Measurements from ENCODE around the gene SLC25A21.

SLC25A21 gene

GRCh38 chr14:36658123-36659009 is 514.0 kb downstream of the SLC25A21 start:
- no peak for DNase-seq

- DNase-seq: no peak
Measured at GRCh38 chr14:36657399-36658122, 514.8 kb downstream of the SLC25A21 start.

- DNase-seq: no peak
Measured at GRCh38 chr14:36656687-36657398, 515.6 kb downstream of the SLC25A21 start.

- DNase-seq: no peak
Measured at GRCh38 chr14:36655963-36656686, 516.3 kb downstream of the SLC25A21 start.

GRCh38 chr14:36655571-36655962 is 516.8 kb downstream of the SLC25A21 start:
- DNase-seq: no peak

- no peak for DNase-seq
Measured at GRCh38 chr14:36654794-36655381, 517.5 kb downstream of the SLC25A21 start.

GRCh38 chr14:36653962-36654793 is 518.2 kb downstream of the SLC25A21 start:
- DNase-seq: no peak

- DNase-seq: no peak
Measured at GRCh38 chr14:36653413-36653812, 519.0 kb downstream of the SLC25A21 start.

GRCh38 chr14:36652542-36653201 is 519.7 kb downstream of the SLC25A21 start:
- no peak for DNase-seq

GRCh38 chr14:36649872-36650650 is 522.3 kb downstream of the SLC25A21 start:
- no peak for DNase-seq

GRCh38 chr14:36647824-36648753 is 524.3 kb downstream of the SLC25A21 start:
- DNase-seq: no peak

- no peak for DNase-seq
Measured at GRCh38 chr14:36647417-36647823, 525.0 kb downstream of the SLC25A21 start.

- DNase-seq: no peak
Measured at GRCh38 chr14:36646664-36647416, 525.6 kb downstream of the SLC25A21 start.

GRCh38 chr14:36633580-36633979 is 538.8 kb downstream of the SLC25A21 start:
- no peak for DNase-seq

Measured in T1000 (cell line).